Hematopoietic multipotent progenitor cell treated with erythropoietin and hydrocortisone succinate and interleukin-3 and kit ligand, for 8 days (in vitro differentiated cells): ENCODE results near the gene TMEM74B.
A peak's percentile ranks its signal among the peaks of the same experiment; 100 is the strongest.
"Not testable (repeated sequence)": the region's sequence is repeated elsewhere in the genome, so short reads cannot be mapped to it uniquely, and the experiment has no call there.

ENCODE experiments used
- DNase-seq: peaks from one replicate; pipeline ENCODE4 v3.0.0-alpha.2; 2015

Gene TMEM74B

DNA sequence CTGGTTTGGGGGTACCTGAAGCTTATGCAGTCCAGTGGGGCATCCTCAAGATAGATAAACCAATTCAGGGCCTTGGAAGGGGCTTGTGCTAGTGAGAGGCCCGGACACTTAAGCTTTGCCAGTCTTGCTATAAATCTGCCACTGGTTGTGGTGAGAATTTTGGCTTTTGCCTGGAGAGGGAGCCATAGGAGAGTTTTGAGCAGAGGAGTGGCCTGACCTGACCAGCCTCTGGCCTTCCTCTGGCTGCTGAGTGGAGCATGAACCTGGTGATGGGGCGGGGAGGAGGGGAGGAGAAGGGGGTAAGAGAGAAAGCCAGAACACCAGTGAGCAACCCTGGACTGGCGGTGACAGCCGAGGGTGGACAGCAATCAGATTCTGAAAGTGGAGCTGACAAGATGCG is 7.1 kb downstream of the TMEM74B start:
- DNase-seq: peak; percentile 34

DNA sequence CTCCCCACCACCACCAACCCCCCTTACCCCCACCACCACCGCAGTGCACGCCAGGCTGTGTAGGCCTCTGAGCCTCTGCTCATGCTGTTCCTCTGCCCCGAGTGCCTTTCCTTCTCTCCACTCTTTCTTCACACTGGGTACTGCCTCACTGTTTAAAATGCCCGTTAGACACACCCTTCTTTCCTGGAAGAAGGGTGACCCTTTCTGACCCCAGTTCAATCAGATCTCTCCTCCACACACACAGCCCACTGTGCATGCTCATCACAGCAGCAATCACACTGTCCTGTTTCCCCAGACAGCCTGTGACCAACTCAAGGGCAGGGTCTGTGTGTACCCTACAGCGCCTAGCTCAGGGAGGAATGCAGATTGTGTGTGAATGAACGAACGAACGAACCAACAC is 10.0 kb downstream of the TMEM74B start:
- peak; percentile 60 for DNase-seq

DNA sequence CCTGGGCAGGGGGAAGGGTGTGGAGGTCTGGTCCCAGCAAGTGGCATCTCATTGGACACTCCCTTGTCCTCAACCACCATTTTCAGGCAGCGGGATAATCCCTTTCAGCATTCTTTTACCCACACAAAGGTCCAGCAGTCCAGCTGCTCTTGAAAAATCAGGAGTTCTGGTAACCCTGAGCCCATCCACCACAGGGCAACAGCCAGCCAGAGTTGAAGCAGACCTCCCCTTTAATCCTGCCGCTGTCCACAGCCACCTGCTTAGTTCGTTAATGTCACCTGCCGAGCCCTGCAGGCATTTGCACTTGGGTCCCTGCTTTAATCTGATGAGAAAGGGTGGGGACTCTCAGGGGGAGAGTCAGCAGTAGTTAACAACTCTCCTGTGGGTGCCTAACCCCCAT is 11.1 kb downstream of the TMEM74B start:
- DNase-seq: no peak

DNA sequence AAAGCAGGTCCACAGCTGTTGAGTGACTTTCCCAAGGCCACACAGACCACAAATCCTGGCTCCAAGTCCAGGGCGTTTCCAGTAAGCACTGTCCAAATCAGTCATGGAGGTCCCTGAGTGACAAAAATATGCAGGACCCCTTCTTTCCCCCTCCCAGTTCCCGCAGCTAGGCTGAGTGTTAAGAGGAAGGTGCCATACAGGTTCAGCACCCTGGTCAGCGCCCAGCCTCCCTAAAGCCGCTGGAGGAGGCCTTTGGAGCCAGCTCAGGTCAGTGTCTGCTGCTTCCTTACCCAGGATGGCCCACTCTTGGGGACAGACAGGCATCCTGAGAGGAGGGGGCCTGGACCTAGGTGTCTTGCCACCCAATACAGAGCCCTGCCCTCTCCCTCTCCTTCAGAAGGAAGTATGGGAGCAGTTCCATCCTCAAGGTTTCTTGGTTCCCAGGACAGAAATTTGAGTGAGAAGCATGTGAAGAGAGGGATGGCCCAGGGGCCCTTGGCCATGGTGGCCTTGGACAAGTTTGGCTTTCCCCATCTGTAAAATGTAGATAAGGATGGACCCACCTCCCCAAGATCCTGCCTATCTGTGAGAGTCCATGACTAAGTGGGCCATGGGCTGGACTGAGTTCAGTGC is 13.2 kb downstream of the TMEM74B start:
- peak; percentile 63 for DNase-seq

DNA sequence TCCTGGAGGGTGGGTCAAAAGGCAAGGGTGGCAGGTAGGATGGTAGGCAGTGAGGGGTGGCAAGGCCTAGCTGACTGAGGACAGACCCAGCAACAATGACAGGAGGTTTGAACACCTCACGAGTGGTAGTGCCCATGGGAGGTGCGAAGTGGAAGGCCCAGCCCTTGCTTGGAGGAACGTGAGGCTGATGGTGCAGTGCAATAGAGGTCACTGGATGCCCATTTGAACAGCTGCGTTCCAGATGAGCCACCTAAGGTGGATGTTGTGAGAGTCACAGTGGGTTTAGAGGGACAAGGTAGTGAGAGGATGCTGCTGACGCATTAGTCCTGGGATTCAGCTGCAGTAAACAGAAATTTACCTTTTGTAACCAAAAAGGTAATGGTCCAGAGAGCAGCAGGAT is 15.6 kb downstream of the TMEM74B start:
- DNase-seq: no peak

DNA sequence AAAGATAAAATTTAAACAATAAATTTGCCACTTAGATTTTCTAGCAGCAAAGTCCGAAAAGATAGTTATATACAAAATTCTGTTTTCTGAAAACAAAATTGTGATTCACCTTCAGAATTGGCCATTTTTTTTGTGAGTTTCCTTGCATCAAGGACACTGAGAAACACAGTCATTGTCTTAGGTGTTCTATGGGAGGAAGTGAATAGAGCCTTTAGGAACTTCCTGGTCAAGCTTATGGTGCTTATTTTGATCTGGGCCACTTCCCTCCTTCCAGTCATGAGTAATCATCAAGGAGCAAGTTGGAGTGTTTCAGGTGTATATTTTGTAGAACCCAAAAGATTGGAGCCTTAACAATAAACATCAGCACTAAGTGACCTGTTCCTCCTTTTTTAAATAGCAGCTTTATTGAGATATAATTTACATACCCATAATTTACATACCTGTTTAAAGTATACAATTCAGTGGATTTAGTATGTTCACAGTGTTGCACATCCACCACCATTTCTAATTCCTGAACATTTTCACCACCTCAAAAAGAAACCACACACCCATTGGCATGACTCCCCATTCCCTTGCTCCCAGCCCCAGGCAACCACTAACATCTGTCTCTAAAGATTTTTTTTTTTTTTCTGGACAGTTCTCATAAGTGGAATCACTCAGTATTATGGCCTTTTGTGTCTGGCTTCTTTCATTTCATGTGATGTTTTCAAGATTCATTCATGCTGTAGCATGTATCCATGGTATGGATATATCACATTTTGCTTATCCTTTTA is 17.6 kb downstream of the TMEM74B start:
- no peak for DNase-seq

DNA sequence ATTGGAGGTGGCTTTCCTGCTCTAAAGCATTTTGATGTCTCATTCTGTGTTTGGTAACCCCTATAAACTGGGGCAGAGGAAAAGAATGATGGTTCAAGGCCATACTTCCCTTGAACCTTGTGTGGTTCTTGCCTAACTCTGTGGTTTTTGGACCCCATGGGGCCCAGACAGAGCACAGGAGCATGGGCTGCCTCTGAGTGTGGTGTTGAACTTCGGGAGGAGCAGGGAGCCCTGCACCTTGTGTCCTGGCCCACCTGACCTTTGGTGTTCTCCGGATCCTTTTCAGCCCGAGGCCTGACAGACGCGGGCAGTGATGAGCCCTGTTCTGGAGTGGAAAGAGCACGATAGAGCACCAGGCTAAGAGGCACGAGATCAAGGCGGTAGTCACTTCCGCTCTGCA is 18.8 kb downstream of the TMEM74B start:
- DNase-seq: no peak

DNA sequence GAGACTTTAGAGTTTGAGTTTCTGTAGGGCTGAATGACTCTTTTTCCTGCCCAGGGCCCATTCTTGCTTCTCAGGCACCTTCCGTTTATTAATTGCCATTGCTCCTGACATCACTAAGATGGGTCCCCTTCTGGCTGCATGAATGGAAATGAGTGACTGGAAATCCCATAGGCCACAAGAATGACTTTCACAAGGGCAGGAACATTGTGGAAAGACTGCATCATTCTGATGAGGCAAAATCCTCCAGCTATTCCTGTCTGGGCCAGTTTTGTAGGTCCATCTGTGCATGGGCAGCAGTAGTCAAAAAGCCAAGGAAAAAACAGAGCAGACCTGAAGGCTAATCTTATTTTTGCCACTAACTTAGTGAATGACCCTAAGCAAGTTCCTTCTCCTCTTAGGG is 19.3 kb downstream of the TMEM74B start:
- DNase-seq: no peak

DNA sequence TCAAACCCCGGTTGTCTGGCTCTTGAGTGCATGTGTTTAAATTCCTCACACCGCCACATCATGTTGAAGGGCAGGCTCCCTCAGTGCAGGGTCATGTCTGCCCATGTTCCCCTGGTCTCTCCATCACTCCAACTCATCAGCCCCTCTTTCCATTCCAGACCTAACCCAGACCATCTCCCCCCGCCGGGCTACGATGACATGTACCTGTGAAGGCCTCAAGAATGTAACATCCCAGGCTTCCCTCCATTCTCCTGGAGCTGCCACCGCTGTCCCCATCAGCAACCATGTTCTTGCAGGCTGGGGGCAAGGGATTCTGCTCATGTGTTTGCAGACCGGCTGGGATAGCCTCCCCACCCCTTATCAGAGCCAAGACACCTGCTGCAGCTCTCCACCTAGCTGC is 19.9 kb downstream of the TMEM74B start:
- no peak for DNase-seq

DNA sequence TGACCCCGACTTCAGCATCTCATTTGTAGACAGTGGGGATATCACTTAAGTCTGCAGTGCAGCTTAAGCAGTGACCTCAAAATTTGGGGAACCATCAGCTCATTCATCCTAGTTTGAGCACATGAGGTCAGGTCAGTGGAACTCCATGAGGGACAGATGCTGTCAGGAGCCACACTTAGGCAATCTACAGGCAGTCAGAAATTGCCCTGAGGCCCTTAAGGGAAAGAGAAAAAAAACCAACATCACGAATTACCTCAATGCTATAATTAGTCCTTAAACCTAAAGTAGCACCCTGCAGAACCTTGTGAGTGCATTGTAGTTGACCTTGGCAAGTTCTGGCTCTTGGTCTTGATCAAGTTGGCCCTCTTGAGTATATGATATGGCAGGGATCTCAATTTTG is 21.1 kb downstream of the TMEM74B start:
- DNase-seq: no peak

DNA sequence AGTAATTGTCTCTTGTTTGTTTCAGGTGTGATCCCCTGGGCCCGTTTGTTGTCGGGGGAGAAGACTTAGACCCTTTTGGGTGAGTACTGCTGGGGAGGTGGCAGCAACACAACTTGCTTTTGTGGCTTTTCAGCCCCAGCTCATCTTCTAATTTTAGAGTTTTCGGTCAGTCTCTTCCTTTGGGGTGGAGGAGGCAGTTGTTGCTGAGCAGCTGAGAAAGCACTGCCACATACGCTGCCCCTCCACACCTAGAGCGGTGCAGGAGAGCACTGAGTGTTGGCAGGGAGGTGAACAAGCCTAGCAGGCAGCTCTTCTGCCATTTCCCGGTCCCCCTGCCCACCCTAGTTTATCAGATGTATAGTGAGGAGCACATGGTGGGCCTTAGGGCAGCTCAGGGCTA is 21.7 kb downstream of the TMEM74B start:
- no peak for DNase-seq

DNA sequence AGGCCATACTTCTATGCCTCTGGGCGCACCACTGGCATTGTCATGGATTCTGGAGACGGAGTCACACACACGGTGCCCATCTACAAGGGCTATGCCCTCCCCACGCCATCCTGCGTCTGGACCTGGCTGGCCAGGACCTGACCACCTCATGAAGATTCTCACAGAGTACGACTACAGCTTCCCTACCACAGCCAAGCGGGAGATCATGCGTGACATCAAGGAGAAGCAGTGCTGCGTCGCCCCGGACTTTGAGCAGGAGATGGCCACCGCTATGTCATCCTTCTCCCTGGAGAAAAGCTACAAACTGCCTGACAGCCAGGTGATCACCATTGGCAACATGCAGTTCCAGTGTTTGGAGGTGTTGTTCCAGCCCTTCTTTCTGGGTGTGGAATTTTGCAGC is 23.8 kb downstream of the TMEM74B start:
- DNase-seq: no peak

DNA sequence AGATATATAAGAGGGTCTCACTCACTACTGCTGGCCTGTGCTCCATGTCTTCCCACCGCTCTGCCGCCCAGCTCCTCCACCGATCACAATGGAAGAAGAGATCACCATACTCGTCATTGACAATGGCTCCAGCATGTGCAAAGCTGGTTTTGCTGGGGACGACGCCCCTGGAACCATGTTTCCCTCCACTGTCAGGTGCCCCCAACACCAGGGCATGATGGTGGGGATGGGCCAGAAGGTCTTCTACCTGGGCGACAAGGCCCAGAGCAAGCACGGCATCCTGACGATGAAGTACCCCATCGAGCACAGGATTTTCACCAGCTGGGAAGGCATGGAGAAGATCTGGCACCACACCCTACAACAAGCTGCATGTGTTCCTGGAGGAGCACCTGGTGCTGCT is 24.3 kb downstream of the TMEM74B start:
- no peak for DNase-seq

DNA sequence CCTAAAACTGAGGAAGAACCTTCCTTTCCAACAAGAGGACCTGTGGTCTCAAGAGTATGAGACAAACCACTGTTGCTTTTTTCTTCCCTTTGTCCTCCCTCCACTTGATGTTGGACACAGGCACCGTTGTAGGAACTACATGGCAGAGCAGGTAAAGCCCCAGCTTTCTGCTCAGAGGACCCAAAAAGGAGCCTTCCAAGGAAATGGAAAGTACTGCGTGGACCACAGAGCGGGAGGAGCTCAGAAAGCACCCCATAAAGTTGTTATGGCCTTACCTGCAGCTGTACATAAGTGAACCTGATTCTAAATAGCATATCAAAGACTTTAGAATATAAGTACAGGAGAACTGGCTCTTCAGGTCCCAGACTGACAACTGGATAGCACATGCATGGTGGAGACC is 29.4 kb downstream of the TMEM74B start:
- no peak for DNase-seq

DNA sequence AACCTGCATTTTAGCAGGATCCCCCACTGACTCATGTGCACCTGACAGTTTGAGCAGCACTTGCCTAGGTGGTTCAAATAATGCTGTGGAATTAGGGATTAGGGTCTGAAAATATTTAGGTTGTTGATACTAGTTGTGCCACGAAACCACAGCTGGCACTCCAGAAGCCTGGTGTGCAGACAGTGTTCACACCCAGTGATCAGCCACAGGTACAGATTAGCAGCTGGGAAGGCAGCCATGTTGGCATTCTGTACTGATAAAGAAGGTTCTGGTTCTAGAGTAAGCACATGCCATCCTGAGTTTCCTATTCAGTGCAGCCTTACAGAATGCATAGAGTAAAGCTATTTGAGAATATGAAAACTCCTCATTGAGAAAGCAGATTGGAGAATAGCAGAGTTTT is 30.1 kb downstream of the TMEM74B start:
- peak; percentile 67 for DNase-seq

DNA sequence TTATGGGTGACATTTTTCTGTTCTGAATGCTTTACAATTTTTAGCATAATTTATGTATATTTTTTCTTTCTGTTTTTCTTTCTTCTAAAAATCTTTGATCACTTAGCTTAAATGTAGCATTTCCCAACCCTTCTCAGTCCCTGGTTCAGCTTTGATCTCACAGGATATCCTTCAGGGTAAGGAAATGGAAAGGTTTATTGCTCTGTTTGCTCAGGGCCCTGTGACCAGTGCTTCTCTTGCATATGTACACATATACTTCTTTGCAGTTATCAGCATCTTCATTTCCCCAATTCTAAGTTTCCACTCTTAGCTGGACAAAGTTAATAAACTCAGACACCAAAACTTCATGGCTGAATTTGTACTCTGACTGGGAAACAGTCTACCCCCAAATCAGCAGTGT is 30.6 kb downstream of the TMEM74B start:
- no peak for DNase-seq

DNA sequence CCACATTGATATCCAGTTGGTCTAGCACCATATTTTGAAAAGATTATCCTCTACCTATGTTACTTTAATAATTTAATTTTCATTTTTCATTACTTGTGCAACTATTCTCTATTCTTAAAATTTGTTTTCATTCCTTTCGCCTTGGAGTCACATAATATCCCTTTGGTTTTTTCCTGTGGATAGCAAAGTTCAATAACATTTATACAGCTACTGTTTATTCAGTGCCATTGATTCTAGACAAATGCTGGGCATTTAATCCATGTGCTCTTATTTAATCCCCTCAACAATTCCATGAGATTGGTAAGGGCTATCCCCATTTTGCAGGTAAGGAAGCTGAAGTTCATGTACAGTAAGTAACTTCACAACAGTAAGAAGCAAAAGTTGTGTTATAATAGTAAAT is 33.8 kb downstream of the TMEM74B start:
- DNase-seq: no peak

DNA sequence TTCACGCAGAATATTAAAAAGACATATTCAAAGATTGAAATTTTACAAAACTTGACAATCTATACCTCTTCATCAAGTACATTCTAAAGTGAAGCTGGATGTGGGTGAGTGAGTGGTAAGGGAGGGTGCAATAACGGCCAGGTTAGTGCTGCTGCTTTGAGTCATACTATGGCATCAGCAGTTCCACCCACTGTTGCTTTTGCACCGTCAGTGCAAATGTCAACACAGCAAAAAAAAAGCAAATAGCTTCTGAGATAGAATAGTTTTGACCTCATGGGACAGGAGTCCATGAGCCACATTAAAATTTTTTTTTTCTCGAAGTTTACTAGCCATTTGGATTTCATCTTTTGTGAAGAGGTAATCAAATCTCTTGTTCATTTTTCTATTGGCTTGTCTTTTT is 34.6 kb downstream of the TMEM74B start:
- DNase-seq: no peak

DNA sequence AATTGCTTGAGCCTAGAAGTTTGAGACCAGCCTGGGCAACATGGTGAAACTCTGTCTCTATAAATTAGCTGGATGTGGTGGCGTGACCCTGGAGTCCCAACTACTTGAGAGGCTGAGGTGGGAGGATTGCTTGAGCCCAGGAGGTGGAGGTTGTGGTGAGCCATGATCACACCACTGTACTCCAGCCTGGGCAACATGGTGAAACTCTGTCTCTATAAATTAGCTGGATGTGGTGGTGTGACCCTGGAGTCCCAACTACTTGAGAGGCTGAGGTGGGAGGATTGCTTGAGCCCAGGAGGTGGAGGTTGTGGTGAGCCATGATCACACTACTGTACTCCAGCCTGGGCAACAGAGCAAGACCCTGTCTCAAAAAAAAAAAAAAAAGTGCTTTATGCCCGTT is 35.0 kb downstream of the TMEM74B start:
- DNase-seq: not testable (repeated sequence)

DNA sequence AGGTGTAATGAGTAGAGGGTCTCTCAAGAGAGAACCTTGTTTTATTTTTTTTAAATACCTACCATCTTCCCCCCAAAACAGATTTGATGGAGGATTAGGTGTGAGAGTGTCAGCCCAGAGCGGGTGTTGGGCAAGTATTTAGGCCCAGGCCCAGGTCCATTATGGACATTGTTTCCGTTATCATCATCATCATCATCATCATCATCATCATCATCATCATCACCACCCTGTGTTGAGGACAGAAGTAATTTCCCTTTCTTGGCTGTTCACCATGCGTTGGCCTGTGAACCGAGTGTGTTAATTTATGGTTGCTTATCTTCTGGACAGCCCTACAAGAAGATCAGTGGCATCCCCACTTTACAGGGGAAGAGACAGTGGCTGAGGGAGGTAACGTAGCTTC is 37.8 kb downstream of the TMEM74B start:
- no peak for DNase-seq

DNA sequence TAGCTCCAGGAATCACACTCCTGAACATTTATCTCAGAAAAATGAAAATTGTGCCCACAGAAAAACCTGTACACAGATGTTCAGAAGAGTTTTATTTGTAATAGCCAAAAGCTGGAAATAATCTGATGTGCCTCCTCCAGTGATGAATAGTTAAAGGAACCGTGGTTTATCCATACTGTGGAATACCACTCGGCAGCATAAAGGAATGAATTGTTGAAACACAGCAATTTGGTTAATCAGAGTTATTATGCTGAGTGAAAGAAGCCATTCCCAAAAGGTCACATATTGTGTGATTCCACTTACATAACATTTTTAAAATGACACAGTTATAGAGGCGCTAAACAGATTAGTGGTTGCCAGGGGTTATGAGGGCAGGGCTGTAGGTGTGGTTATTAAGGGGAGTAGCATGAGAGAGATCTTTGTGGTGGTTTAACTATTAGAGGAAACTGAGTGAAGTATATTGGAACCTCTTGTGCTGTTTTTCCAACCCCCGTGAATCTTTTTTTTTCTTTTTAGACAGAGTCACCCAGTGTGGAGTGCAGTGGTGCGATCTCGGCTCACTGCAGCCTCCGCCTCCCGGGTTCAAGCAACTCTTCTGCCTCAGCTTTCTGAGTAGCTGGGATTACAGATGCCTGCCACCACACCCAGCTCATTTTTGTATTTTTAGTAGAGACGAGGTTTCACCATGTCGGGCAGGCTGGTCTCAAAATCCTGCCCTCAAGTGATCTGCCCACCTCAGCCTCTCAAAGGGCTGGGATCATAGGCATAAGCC is 40.2 kb downstream of the TMEM74B start:
- peak; percentile 30 for DNase-seq

DNA sequence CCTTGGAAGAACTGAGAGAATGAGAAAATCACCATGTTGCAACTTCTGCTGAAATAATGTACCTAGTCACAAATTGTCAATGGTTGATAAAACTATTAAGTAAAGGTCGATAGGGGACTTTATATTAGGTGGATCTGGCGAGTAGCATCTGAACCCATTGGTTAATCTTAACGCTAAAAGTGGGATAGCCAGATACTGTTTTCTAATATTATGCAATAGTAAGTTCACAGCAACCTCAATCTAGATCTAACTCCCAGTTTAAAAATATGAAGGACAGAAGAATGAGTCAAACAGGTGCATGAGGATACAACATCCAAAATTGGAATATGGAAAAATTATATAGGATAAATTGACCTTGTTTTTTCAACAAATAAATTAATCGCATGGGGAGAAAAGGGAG is 47.5 kb downstream of the TMEM74B start:
- no peak for DNase-seq

DNA sequence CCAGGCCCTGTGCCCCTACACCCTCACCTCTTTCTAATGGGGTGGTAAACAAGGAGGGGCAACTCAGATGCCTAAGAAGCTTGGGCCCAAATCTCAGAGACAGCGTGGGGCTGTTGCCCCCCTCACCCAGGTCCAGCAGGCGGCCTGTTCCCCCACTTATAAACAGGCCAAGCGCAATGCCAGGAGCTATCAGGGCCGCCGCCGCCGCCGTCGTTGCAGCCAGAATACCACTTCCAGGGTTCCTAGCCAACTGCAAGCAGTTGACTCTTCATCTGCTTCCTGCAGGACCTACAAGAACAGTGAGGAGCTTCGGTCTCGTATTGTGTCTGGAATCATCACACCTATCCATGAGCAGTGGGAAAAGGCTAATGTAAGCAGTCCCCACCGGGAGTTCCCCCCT is 49.9 kb downstream of the TMEM74B start:
- no peak for DNase-seq

DNA sequence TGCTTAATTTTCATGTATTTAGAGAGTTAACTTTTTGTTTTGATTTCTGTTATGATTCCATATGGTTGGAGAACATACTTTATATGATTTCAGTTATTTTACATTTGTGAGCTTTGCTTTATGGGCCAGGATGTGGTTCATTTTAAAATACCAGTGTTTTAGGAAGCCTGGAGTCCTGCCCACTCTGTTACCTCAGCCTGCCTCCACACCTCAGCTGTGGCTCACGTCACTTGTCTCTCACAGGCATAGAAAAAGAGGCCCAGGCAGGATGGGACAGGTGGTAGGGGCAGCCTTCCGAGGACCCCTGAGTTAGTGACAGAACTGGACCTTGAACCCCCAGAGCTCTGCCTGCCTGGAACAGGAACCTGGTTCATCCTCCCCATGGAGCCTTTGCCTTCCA is 50.4 kb downstream of the TMEM74B start:
- no peak for DNase-seq
